Ovary (tissue), 3 donors: ENCODE results near the gene LINGO4.

Experiments used
- POLR2A ChIP-seq: fragments of 450-650 bp; IDR thresholded peaks from one replicate; pipeline ENCODE4 v1.6.1; 2017; ENCODE audit warnings: antibody characterized with exemption, mild to moderate bottlenecking, moderate library complexity
- TF ChIP-seq, protein P1 (sequence below), 3 donors: fragments of 450-650 bp in 2 of 3; fragments of 200-600 bp in 1 of 3; IDR thresholded peaks; one replicate each; pipeline versions ENCODE4 v1.5.1 to v1.8.0; 2016 to 2022; ENCODE audit warnings: antibody characterized with exemption in 3 of 3, mild to moderate bottlenecking in 1 of 3
- donor health status: DM: no; HTN: no; CAD: no.

DNA sequence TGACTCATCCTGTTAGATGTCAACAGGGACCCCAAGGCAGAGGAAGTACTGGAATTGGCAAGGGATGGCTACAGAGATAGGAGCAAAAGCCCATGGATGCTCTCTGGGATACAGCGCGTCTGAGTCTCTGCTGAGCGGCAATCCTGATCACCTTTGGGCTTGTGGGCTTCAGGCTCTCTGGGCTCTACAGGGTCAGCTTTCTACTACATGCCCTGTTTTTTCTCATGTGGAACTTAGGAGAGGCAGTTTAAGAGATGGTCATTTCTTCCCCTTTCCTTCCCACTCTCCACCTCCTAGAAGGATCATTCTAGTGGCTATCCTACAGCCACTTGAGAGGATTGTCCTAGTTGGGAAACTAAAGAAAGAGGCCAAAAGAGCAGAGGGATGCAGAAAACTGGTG is 1.3 kb downstream of the LINGO4 start:
- TF ChIP-seq POLR2A, result no peak
- TF ChIP-seq, protein P1, sequence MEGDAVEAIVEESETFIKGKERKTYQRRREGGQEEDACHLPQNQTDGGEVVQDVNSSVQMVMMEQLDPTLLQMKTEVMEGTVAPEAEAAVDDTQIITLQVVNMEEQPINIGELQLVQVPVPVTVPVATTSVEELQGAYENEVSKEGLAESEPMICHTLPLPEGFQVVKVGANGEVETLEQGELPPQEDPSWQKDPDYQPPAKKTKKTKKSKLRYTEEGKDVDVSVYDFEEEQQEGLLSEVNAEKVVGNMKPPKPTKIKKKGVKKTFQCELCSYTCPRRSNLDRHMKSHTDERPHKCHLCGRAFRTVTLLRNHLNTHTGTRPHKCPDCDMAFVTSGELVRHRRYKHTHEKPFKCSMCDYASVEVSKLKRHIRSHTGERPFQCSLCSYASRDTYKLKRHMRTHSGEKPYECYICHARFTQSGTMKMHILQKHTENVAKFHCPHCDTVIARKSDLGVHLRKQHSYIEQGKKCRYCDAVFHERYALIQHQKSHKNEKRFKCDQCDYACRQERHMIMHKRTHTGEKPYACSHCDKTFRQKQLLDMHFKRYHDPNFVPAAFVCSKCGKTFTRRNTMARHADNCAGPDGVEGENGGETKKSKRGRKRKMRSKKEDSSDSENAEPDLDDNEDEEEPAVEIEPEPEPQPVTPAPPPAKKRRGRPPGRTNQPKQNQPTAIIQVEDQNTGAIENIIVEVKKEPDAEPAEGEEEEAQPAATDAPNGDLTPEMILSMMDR (IDR thresholded peaks at IDR 0.05), result no peak
